Measurements from ENCODE around the gene SH3RF3. TPM values are rescaled to one million over a fixed set of nuclear protein-coding genes. Genes with fewer than 3 reads are reported as not detected.

SH3RF3 gene
- total and polyA plus RNA-seq, 2 of the 13 experiments (the other 11 are each of a cell fraction or from before 2014, with no cell fraction given), result 0.04 TPM; not detected in 1

DNA sequence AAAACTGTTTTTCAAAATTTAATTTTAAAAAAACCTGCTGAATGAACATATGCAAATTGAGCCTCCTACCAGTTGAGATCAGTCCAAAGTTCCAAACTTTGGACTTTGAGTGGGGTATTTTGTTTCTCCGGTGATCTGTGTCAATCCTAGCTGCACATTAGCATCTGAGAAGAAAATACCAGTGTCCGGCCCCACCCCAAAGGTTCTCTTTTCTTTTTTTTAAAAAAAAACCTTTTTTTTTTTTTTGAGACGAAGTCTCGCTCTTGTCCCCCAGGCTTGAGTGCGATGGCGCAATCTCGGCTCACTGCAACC, 393.0 kb downstream of the SH3RF3 start (continued):
- TF ChIP-seq, protein P1, sequence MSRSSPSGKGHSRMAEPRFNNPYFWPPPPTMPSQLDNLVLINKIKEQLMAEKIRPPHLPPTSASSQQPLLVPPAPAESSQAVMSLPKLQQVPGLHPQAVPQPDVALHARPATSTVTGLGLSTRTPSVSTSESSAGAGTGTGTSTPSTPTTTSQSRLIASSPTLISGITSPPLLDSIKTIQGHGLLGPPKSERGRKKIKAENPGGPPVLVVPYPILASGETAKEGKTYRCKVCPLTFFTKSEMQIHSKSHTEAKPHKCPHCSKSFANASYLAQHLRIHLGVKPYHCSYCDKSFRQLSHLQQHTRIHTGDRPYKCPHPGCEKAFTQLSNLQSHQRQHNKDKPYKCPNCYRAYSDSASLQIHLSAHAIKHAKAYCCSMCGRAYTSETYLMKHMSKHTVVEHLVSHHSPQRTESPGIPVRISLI (CRISPR knock-in tag; IDR thresholded peaks at IDR 0.05; ENCODE audit: borderline replicate concordance), result peak; percentile 22; the same call in 1 of the 2 replicates
- TF ChIP-seq, protein P2, sequence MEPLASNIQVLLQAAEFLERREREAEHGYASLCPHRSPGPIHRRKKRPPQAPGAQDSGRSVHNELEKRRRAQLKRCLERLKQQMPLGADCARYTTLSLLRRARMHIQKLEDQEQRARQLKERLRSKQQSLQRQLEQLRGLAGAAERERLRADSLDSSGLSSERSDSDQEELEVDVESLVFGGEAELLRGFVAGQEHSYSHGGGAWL (CRISPR knock-in tag; IDR thresholded peaks at IDR 0.05), result no peak
- TF ChIP-seq CEBPG (CRISPR knock-in tag; IDR thresholded peaks at IDR 0.05) (0 out of 2 replicates have a peak, but pooled peaks have one; percentile 9), MLXIP (CRISPR knock-in tag; IDR thresholded peaks at IDR 0.05; ENCODE audit: borderline replicate concordance) (no peak)

GRCh38 chr2:109523121-109523520, 394.1 kb downstream of the SH3RF3 start:
- no peaks in the 10 kb centered on the region for H3K9me3 ChIP-seq (ENCODE audit: low read length)
- FAIRE-seq (no peak), DNase-seq (ENCODE audit: low spot score) (no peak), ATAC-seq (no peak)
- in situ Hi-C loops (cut with HindIII; ENCODE audit: extremely low pct_ligation_motif_present, low pct_unique_long_range_greater_than_20kb) (no loop called here), intact Hi-C loops (cut with micrococcal nuclease; ENCODE audit: unreplicated experiment) (no loop called here)
- no peak overlapping the region for H3K4me2 ChIP-seq (ENCODE audit: low read depth, low read length)
- no peaks in the 10 kb centered on the region for H3K36me3 ChIP-seq (replicated peaks in 1 of 2; ENCODE audit: control insufficient read depth in 1 of 2, insufficient read depth in 2 of 2, low read length in 2 of 2)
- no peaks in the 10 kb centered on the region for H4K20me1 ChIP-seq (ENCODE audit: insufficient read depth, low read length)
- POLR2A ChIA-PET, result no interaction called here
- H3K27ac ChIP-seq (ENCODE audit: extremely low read length, insufficient read depth, low read length), result no peak overlapping the region
- BruUV-seq (replicated peaks), result no TSS peak
- peaks cover 4 to 13% of the 10 kb centered on the region in 2 experiments; a peak in 4 of 5 replicates for H3K27me3 ChIP-seq (ENCODE audit: control insufficient read depth in 1 of 2, insufficient read depth in 2 of 2, low read length in 2 of 2)
- 53% methylated on average over 4 of the region's 6 CpGs for WGBS (ENCODE audit: low lambda C conversion rate)
- no peak overlapping the region for H3K4me3 ChIP-seq (replicated peaks in 1 of 3; ENCODE audit: insufficient read depth in 1 of 3, low read depth in 2 of 3, low read length in 3 of 3)
- CTCF ChIA-PET (ENCODE audit: low intra/inter-chr PET ratio, low total read pairs), result no interaction called here
- no peak overlapping the region for H2AFZ ChIP-seq (ENCODE audit: low read length)
- H3K4me1 ChIP-seq (ENCODE audit: insufficient read depth, low read length), result peaks cover 36% of the 10 kb centered on the region
- H3K79me2 ChIP-seq (ENCODE audit: insufficient read depth, low read length), result no peaks in the 10 kb centered on the region
- no peak overlapping the region for H3K9ac ChIP-seq (ENCODE audit: insufficient read depth, low read depth, low read length)
- TF ChIP-seq SMARCE1 (IDR thresholded peaks at IDR 0.05; ENCODE audit: borderline replicate concordance) (no peak), BHLHE40 (IDR thresholded peaks at IDR 0.05; ENCODE audit: low read length) (no peak), SMAD1 (CRISPR knock-in tag; IDR thresholded peaks at IDR 0.05; ENCODE audit: borderline replicate concordance, low read depth) (no peak), NR2F6 (IDR thresholded peaks at IDR 0.05) (no peak), NR2F6 (CRISPR knock-in tag; IDR thresholded peaks at IDR 0.05) (no peak), ZSCAN12 (CRISPR knock-in tag; IDR thresholded peaks at IDR 0.05) (no peak), CBX5 (CRISPR knock-in tag; IDR thresholded peaks at IDR 0.05; ENCODE audit: borderline replicate concordance) (no peak), ARNTL (CRISPR knock-in tag; IDR thresholded peaks at IDR 0.05) (no peak), DMAP1 (CRISPR knock-in tag; IDR thresholded peaks at IDR 0.05) (no peak), ZNF724P (CRISPR knock-in tag; IDR thresholded peaks at IDR 0.05; ENCODE audit: borderline replicate concordance) (no peak)
- TF ChIP-seq, protein P3, sequence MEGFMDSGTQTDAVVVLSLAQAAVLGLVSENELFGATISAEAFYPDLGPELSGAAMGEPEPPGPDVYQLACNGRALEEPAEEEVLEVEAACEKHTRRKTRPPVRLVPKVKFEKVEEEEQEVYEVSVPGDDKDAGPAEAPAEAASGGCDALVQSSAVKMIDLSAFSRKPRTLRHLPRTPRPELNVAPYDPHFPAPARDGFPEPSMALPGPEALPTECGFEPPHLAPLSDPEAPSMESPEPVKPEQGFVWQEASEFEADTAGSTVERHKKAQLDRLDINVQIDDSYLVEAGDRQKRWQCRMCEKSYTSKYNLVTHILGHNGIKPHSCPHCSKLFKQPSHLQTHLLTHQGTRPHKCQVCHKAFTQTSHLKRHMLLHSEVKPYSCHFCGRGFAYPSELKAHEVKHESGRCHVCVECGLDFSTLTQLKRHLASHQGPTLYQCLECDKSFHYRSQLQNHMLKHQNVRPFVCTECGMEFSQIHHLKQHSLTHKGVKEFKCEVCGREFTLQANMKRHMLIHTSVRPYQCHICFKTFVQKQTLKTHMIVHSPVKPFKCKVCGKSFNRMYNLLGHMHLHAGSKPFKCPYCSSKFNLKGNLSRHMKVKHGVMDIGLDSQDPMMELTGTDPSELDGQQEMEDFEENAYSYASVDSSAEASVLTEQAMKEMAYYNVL (CRISPR knock-in tag; IDR thresholded peaks at IDR 0.05; ENCODE audit: borderline replicate concordance), result no peak
- TF ChIP-seq, protein P4, sequence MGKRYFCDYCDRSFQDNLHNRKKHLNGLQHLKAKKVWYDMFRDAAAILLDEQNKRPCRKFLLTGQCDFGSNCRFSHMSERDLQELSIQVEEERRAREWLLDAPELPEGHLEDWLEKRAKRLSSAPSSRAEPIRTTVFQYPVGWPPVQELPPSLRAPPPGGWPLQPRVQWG (CRISPR knock-in tag; IDR thresholded peaks at IDR 0.05; ENCODE audit: borderline replicate concordance, low read depth), result no peak
